GM23338 (cell line): ENCODE results near the gene CLTA.

Experiments used
- CREB1 ChIP-seq: fragments of 250-450 bp; sonication (Bioruptor Pico); IDR thresholded peaks from 2 replicates; pipeline ENCODE4 v1.5.0; 2020; ENCODE audit warnings: low read depth, mild to moderate bottlenecking, moderate library complexity
- ETS1 ChIP-seq: IDR thresholded peaks from 2 replicates; pipeline ENCODE4 v1.6.1; 2016; ENCODE audit warnings: antibody characterized with exemption
- EZH2 ChIP-seq: fragments of 200-600 bp; sonication (generic); IDR thresholded peaks from one replicate; pipeline ENCODE4 v1.8.0; 2017; ENCODE audit warnings: antibody characterized with exemption, mild to moderate bottlenecking, low read depth; ENCODE audit not compliant: unreplicated experiment
- EZH2phosphoT487 ChIP-seq: fragments of 200-600 bp; sonication (generic); IDR thresholded peaks from one replicate; pipeline ENCODE4 v1.8.1; 2018; ENCODE audit warnings: antibody characterized with exemption; ENCODE audit not compliant: unreplicated experiment
- NANOG ChIP-seq: IDR thresholded peaks from 2 replicates; pipeline ENCODE4 v1.6.1; 2016; ENCODE audit warnings: antibody characterized with exemption, borderline replicate concordance
- POLR2AphosphoS5 ChIP-seq: IDR thresholded peaks from 2 replicates; pipeline ENCODE4 v1.6.1; 2016; ENCODE audit warnings: antibody characterized with exemption, low read depth
- STAT1 ChIP-seq: IDR thresholded peaks from one replicate; pipeline ENCODE4 v1.6.1; 2016; ENCODE audit warnings: antibody characterized with exemption; ENCODE audit not compliant: unreplicated experiment
- ZNF114 ChIP-seq: fragments of 250-450 bp; sonication (Bioruptor Pico); IDR thresholded peaks from 2 replicates; pipeline ENCODE4 v1.5.0; 2020; ENCODE audit warnings: mild to moderate bottlenecking, moderate library complexity
- ZNF331 ChIP-seq: fragments of 250-450 bp; sonication (Bioruptor Pico); IDR thresholded peaks from 2 replicates; pipeline ENCODE4 v1.5.0; 2020; ENCODE audit warnings: low read depth, mild to moderate bottlenecking, moderate library complexity
- TF ChIP-seq, protein P1 (sequence below), 2 experiments: fragments of 200-600 bp in 1 of 2; sonication (generic) in 1 of 2; conservative IDR thresholded peaks; 2 replicates each; pipeline versions ENCODE4 v1.5.1 to v1.6.1; 2016 to 2017; ENCODE audit warnings: antibody characterized with exemption in 2 of 2, low read depth in 2 of 2, mild to moderate bottlenecking in 2 of 2, moderate library complexity in 1 of 2
- TF ChIP-seq, protein P2 (sequence below): IDR thresholded peaks from one replicate; pipeline ENCODE4 v1.6.1; 2018; ENCODE audit warnings: antibody characterized with exemption; ENCODE audit not compliant: unreplicated experiment

DNA sequence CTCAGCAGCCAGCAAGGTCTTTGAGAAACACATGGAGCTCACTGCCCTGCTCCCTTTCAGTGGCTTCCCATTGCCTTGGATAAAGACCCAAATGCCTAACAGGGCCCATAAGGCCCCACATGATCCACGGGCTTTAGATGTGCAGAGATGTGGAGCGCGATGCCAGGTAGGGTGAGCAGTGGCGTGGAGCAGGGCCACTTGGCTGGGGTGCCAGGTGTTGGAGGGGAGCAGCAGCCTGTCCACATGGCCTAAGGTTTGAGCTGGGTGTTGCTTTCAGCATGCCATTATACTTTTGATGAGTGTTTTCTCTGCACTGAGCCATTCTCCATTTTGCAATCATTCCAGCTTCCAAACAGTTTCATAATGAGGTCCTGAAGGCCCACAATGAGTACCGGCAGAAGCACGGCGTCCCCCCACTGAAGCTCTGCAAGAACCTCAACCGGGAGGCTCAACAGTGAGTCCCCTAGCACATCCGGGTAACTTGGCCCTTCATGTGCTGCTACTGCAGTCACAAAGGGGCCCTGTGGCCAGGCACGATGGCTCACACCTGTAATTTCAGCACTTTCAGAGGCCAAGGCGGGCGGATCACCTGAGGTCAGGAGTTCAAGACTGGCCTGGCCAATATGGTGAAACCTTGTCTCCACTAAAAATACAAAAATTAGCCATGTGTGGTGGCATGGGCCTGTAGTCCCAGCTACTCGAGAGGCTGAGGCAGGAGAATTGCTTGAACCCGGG is 43.1 kb upstream of the CLTA start:
- TF ChIP-seq EZH2, result no peak
- TF ChIP-seq, protein P1, sequence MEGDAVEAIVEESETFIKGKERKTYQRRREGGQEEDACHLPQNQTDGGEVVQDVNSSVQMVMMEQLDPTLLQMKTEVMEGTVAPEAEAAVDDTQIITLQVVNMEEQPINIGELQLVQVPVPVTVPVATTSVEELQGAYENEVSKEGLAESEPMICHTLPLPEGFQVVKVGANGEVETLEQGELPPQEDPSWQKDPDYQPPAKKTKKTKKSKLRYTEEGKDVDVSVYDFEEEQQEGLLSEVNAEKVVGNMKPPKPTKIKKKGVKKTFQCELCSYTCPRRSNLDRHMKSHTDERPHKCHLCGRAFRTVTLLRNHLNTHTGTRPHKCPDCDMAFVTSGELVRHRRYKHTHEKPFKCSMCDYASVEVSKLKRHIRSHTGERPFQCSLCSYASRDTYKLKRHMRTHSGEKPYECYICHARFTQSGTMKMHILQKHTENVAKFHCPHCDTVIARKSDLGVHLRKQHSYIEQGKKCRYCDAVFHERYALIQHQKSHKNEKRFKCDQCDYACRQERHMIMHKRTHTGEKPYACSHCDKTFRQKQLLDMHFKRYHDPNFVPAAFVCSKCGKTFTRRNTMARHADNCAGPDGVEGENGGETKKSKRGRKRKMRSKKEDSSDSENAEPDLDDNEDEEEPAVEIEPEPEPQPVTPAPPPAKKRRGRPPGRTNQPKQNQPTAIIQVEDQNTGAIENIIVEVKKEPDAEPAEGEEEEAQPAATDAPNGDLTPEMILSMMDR (conservative IDR thresholded peaks at IDR 0.05; ENCODE audit: low read depth in 2 of 2), result no peak
- TF ChIP-seq POLR2AphosphoS5, result no peak
- TF ChIP-seq ZNF331, result no peak
- no peak for TF ChIP-seq ZNF114 (CRISPR knock-in tag)
- no peak for TF ChIP-seq EZH2phosphoT487
- TF ChIP-seq, protein P2, sequence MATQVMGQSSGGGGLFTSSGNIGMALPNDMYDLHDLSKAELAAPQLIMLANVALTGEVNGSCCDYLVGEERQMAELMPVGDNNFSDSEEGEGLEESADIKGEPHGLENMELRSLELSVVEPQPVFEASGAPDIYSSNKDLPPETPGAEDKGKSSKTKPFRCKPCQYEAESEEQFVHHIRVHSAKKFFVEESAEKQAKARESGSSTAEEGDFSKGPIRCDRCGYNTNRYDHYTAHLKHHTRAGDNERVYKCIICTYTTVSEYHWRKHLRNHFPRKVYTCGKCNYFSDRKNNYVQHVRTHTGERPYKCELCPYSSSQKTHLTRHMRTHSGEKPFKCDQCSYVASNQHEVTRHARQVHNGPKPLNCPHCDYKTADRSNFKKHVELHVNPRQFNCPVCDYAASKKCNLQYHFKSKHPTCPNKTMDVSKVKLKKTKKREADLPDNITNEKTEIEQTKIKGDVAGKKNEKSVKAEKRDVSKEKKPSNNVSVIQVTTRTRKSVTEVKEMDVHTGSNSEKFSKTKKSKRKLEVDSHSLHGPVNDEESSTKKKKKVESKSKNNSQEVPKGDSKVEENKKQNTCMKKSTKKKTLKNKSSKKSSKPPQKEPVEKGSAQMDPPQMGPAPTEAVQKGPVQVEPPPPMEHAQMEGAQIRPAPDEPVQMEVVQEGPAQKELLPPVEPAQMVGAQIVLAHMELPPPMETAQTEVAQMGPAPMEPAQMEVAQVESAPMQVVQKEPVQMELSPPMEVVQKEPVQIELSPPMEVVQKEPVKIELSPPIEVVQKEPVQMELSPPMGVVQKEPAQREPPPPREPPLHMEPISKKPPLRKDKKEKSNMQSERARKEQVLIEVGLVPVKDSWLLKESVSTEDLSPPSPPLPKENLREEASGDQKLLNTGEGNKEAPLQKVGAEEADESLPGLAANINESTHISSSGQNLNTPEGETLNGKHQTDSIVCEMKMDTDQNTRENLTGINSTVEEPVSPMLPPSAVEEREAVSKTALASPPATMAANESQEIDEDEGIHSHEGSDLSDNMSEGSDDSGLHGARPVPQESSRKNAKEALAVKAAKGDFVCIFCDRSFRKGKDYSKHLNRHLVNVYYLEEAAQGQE, result no peak
- no peak for TF ChIP-seq CREB1 (CRISPR knock-in tag)
- TF ChIP-seq STAT1, result no peak
- no peak for TF ChIP-seq ETS1
- no peak for TF ChIP-seq NANOG
